Spinal cord (tissue), 10 donors: Measurements from ENCODE around the gene NBPF11. TPM values are rescaled to one million over a fixed set of nuclear protein-coding genes. Genes with fewer than 3 reads are reported as not detected.
"Not testable (repeated sequence)": the region's sequence is repeated elsewhere in the genome, so short reads cannot be mapped to it uniquely, and the experiment has no call there.

ENCODE experiments used
- DNase-seq, 6 donors: peaks; one replicate each; pipeline versions ENCODE4 v3.0.0 to v3.0.0-alpha.2; 2013 to 2015; ENCODE audit warnings: low spot score in 6 of 6, low read depth in 4 of 6
- H3K27ac ChIP-seq: one replicate; pipeline ENCODE4 v1.5.1; 2013; ENCODE audit warnings: low read depth, low read length, control low read depth
- H3K27me3 ChIP-seq: one replicate; pipeline ENCODE4 v1.6.1; 2013; ENCODE audit warnings: low read length; ENCODE audit not compliant: control insufficient read depth, insufficient read depth
- H3K36me3 ChIP-seq: one replicate; pipeline ENCODE4 v1.6.1; 2013; ENCODE audit warnings: low read length; ENCODE audit not compliant: control insufficient read depth, insufficient read depth
- H3K4me1 ChIP-seq: one replicate; pipeline ENCODE4 v1.6.1; 2013; ENCODE audit warnings: low read length; ENCODE audit not compliant: control insufficient read depth, insufficient read depth
- H3K4me3 ChIP-seq: one replicate; pipeline ENCODE4 v1.5.1; 2013; ENCODE audit warnings: low read depth, low read length, control low read depth
- H3K9me3 ChIP-seq: one replicate; pipeline ENCODE4 v1.6.1; 2013; ENCODE audit warnings: low read length; ENCODE audit not compliant: control insufficient read depth, insufficient read depth
- WGBS: methylation state at CpG from one replicate; pipeline ENCODE4 v1.1.5; 2013; ENCODE audit warnings: missing lambda C conversion rate; ENCODE audit not compliant: insufficient coverage; 5-methylcytosine and 5-hydroxymethylcytosine counted together
- long read RNA-seq, 4 donors: transcript quantifications; one replicate each; lab custom pipeline, GENCODE V29; 2026
- polyA plus RNA-seq, 2 donors: library from polyadenylated mRNA; unstranded; fragments of 120-200 nt; gene quantifications; one replicate each; pipeline ENCODE4 v1.2.1, GENCODE V29; 2013; ENCODE audit not compliant: insufficient read length in 2 of 2
- total RNA-seq, 2 donors: library from RNA; depleted of rRNA in 1 of 2; stranded (reverse); fragments of 120-200 nt in 1 of 2; fragments of >200 nt in 1 of 2; gene quantifications; one replicate each; pipeline versions ENCODE4 v1.2.3 to v1.2.4, GENCODE V29; 2013 to 2014
- donor health status: healthy.

NBPF11 gene
- total RNA-seq (10 to 100 TPM in 1 of 2 donors, 1 to 10 TPM in 1; 7.6 to 15.9 TPM), polyA plus RNA-seq (10 to 100 TPM; 17.9 to 22.7 TPM)
- long read RNA-seq, donor 1 = 0 reads
- long read RNA-seq, donor 2 = 0 reads
- long read RNA-seq, donor 3 = 0 reads
- long read RNA-seq, donor 4 = 0 reads

GRCh38 chr1:148151911-148152656 lies at the start of gene NBPF11:
Gene NBPF11 (minus strand): TSS chr1:148152281. CDS start chr1:148127003, 25,278 bp downstream.
- peak; percentile 12 to 89 (median 38) for DNase-seq
- not testable (repeated sequence) for H3K4me1 ChIP-seq, H3K27me3 ChIP-seq, H3K9me3 ChIP-seq
- 0% methylated on average over 32 of the region's 45 CpGs for WGBS
- Histone ChIP-seq H3K36me3 (peaks cover 11% of the 10 kb centered on the region), H3K4me3 (peak within 1 kb of the TSS; percentile 59), H3K27ac (peak within 1 kb of the TSS; percentile 57)

- no CpG with 5 or more reads among the region's 3 CpGs for WGBS
- not testable (repeated sequence) for DNase-seq, H3K36me3 ChIP-seq, H3K4me3 ChIP-seq, H3K4me1 ChIP-seq, H3K27me3 ChIP-seq, H3K9me3 ChIP-seq, H3K27ac ChIP-seq
Measured at GRCh38 chr1:148197396-148197795, 45.3 kb upstream of the NBPF11 start.

GRCh38 chr1:148196949-148197348 lies 44.9 kb upstream of the NBPF11 start:
- no CpG with 5 or more reads among the region's 1 CpG for WGBS
- not testable (repeated sequence) for H3K27ac ChIP-seq, H3K27me3 ChIP-seq, H3K4me3 ChIP-seq, DNase-seq, H3K36me3 ChIP-seq, H3K9me3 ChIP-seq, H3K4me1 ChIP-seq

- not testable (repeated sequence) for H3K36me3 ChIP-seq, H3K4me1 ChIP-seq, H3K27ac ChIP-seq, H3K4me3 ChIP-seq, H3K27me3 ChIP-seq, DNase-seq, H3K9me3 ChIP-seq
- no CpG with 5 or more reads among the region's 2 CpGs for WGBS
Measured at GRCh38 chr1:148195115-148195514, 43.0 kb upstream of the NBPF11 start.

GRCh38 chr1:148188768-148189167 lies 36.7 kb upstream of the NBPF11 start:
- DNase-seq, H3K27ac ChIP-seq, H3K4me1 ChIP-seq, H3K9me3 ChIP-seq, H3K36me3 ChIP-seq, H3K4me3 ChIP-seq, H3K27me3 ChIP-seq: not testable (repeated sequence)

GRCh38 chr1:148178682-148179081 lies 26.6 kb upstream of the NBPF11 start:
- H3K4me1 ChIP-seq, DNase-seq, H3K36me3 ChIP-seq, H3K27ac ChIP-seq, H3K9me3 ChIP-seq, H3K27me3 ChIP-seq, H3K4me3 ChIP-seq: not testable (repeated sequence)

GRCh38 chr1:148175414-148175813 lies 23.3 kb upstream of the NBPF11 start:
- not testable (repeated sequence) for H3K9me3 ChIP-seq, H3K36me3 ChIP-seq, H3K4me1 ChIP-seq, DNase-seq, H3K27me3 ChIP-seq, H3K4me3 ChIP-seq, H3K27ac ChIP-seq
- no CpG with 5 or more reads among the region's 2 CpGs for WGBS

GRCh38 chr1:148171995-148172394 lies 19.9 kb upstream of the NBPF11 start:
- H3K27ac ChIP-seq, H3K36me3 ChIP-seq, H3K4me3 ChIP-seq, H3K27me3 ChIP-seq, H3K9me3 ChIP-seq, DNase-seq, H3K4me1 ChIP-seq: not testable (repeated sequence)

- H3K4me3 ChIP-seq = no peak overlapping the region
- H3K36me3 ChIP-seq = peaks cover 4% of the 10 kb centered on the region
- no peak for DNase-seq
- no peak overlapping the region for H3K27ac ChIP-seq
- peaks cover 4% of the 10 kb centered on the region for H3K27me3 ChIP-seq
- no CpG with 5 or more reads among the region's 4 CpGs for WGBS
- H3K4me1 ChIP-seq = no peaks in the 10 kb centered on the region
- no peaks in the 10 kb centered on the region for H3K9me3 ChIP-seq
Measured at GRCh38 chr1:148166558-148167492, 14.7 kb upstream of the NBPF11 start.
